CD14-positive monocyte (primary cell): ENCODE data around the gene NCOA7. TPM values are rescaled to one million over a fixed set of nuclear protein-coding genes. Genes with fewer than 3 reads are reported as not detected.

Experiments
- DNase-seq, 3 donors: peaks; one replicate each; pipeline ENCODE4 v3.0.0-alpha.2; 2011 to 2022
- H2AFZ ChIP-seq: 2 replicates; pipeline ENCODE4 v1.6.0; 2012; ENCODE audit warnings: mild to moderate bottlenecking, low read depth, low read length, inconsistent platforms; ENCODE audit not compliant: insufficient read depth, poor library complexity, severe bottlenecking
- H3K27ac ChIP-seq, 2 donors: 1 replicate in 1 of 2; 2 replicates in 1 of 2; pipeline ENCODE4 v1.5.1; 2012 to 2013; ENCODE audit warnings: low read length in 2 of 2, control low read depth in 1 of 2, inconsistent platforms in 1 of 2, low read depth in 1 of 2, mild to moderate bottlenecking in 1 of 2
- H3K27me3 ChIP-seq, 2 donors: one replicate each; pipeline versions ENCODE4 v1.6.0 to v1.6.1; 2011 to 2013; ENCODE audit warnings: low read length in 2 of 2; ENCODE audit not compliant: control insufficient read depth in 2 of 2, insufficient read depth in 2 of 2
- H3K36me3 ChIP-seq, 2 donors: replicated peaks in 1 of 2; 1 replicate in 1 of 2; 2 replicates in 1 of 2; pipeline versions ENCODE4 v1.5.1 to v1.6.1; 2012 to 2013; ENCODE audit warnings: low read length in 2 of 2, control low read depth in 1 of 2, inconsistent platforms in 1 of 2, mild to moderate bottlenecking in 1 of 2; ENCODE audit not compliant: insufficient read depth in 2 of 2, control insufficient read depth in 1 of 2
- H3K4me1 ChIP-seq, 2 donors: 1 replicate in 1 of 2; 2 replicates in 1 of 2; pipeline versions ENCODE4 v1.5.1 to v1.6.1; 2012 to 2013; ENCODE audit warnings: low read length in 2 of 2, control low read depth in 1 of 2, inconsistent platforms in 1 of 2, mild to moderate bottlenecking in 1 of 2, moderate library complexity in 1 of 2; ENCODE audit not compliant: insufficient read depth in 2 of 2, control insufficient read depth in 1 of 2
- H3K4me2 ChIP-seq: replicated peaks from 2 replicates; pipeline ENCODE3; 2012; ENCODE audit warnings: low read length, moderate library complexity, mild to moderate bottlenecking; ENCODE audit not compliant: poor library complexity, severe bottlenecking; ENCODE audit errors: extremely low read depth
- H3K4me3 ChIP-seq, 3 experiments: fragments of 200-600 bp in 1 of 3; sonication (generic) in 1 of 3; replicated peaks in 1 of 3; 1 replicate in 2 of 3; 2 replicates in 1 of 3; pipeline ENCODE4 v1.5.1; 2011 to 2013; ENCODE audit warnings: low read length in 3 of 3, mild to moderate bottlenecking in 3 of 3, control low read depth in 2 of 3, low read depth in 2 of 3, inconsistent platforms in 1 of 3, moderate library complexity in 1 of 3
- H3K79me2 ChIP-seq: 2 replicates; pipeline ENCODE4 v1.6.0; 2012; ENCODE audit warnings: mild to moderate bottlenecking, control low read depth, inconsistent platforms, low read length, moderate library complexity; ENCODE audit not compliant: insufficient read depth
- H3K9ac ChIP-seq: 2 replicates; pipeline ENCODE4 v1.6.0; 2017; ENCODE audit warnings: low read length, mild to moderate bottlenecking; ENCODE audit not compliant: insufficient read depth, poor library complexity, severe bottlenecking
- H3K9me3 ChIP-seq, 2 donors: replicated peaks in 1 of 2; 1 replicate in 1 of 2; 2 replicates in 1 of 2; pipeline versions ENCODE4 v1.5.1 to v1.6.1; 2012 to 2013; ENCODE audit warnings: low read length in 2 of 2, control low read depth in 1 of 2; ENCODE audit not compliant: control insufficient read depth in 1 of 2, insufficient read depth in 1 of 2
- H4K20me1 ChIP-seq: 2 replicates; pipeline ENCODE4 v1.6.0; 2012; ENCODE audit warnings: mild to moderate bottlenecking, low read length, control low read depth, moderate library complexity; ENCODE audit not compliant: insufficient read depth
- H3K27ac Mint-ChIP-seq, 7 donors: one replicate each; pipeline ENCODE4 v1.8.0; 2020; ENCODE audit warnings: mild to moderate bottlenecking in 7 of 7, mixed read lengths in 7 of 7, moderate library complexity in 6 of 7, inconsistent platforms in 2 of 7
- H3K27me3 Mint-ChIP-seq, 3 donors: one replicate each; pipeline ENCODE4 v1.8.0; 2021 to 2022; ENCODE audit warnings: low read depth in 3 of 3, mild to moderate bottlenecking in 3 of 3, mixed read lengths in 3 of 3, moderate library complexity in 3 of 3, inconsistent platforms in 1 of 3
- H3K36me3 Mint-ChIP-seq, 2 donors: one replicate each; pipeline ENCODE4 v1.8.0; 2020; ENCODE audit warnings: mixed read lengths in 2 of 2, inconsistent platforms in 1 of 2, mild to moderate bottlenecking in 1 of 2
- H3K4me1 Mint-ChIP-seq: one replicate; pipeline ENCODE4 v1.8.0; 2020; ENCODE audit warnings: mild to moderate bottlenecking, mixed read lengths
- H3K4me3 Mint-ChIP-seq, 2 donors: one replicate each; pipeline ENCODE4 v1.8.0; 2020; ENCODE audit warnings: mild to moderate bottlenecking in 2 of 2, mixed read lengths in 2 of 2, moderate library complexity in 1 of 2
- H3K9me3 Mint-ChIP-seq, 7 donors: one replicate each; pipeline ENCODE4 v1.8.0; 2020 to 2022; ENCODE audit warnings: mixed read lengths in 7 of 7, mild to moderate bottlenecking in 6 of 7, moderate library complexity in 6 of 7, inconsistent platforms in 2 of 7
- WGBS: methylation state at CpG from one replicate; pipeline ENCODE4 v1.1.5; 2013; ENCODE audit warnings: missing lambda C conversion rate; ENCODE audit not compliant: insufficient coverage; 5-methylcytosine and 5-hydroxymethylcytosine counted together
- intact Hi-C, 2 donors: fragments of 100-400 bp; cut with micrococcal nuclease; formaldehyde crosslinking; loops; one replicate each; pipeline versions ENCODE4 v1.15.0 to v1.15.1; 2023
- polyA plus RNA-seq, 3 donors: library from polyadenylated mRNA; depleted of rRNA in 1 of 3; unstranded in 2 of 3; stranded (reverse) in 1 of 3; fragments of 300-500 nt in 2 of 3; fragments of >200 nt in 1 of 3; fragmentation: Illumina TruSeq in 2 of 3; gene quantifications; 1 replicate in 2 of 3; 2 replicates in 1 of 3; pipeline ENCODE4 v1.2.3, GENCODE V29; 2012 to 2021
- TF ChIP-seq, protein P1 (sequence below): fragments of 200-600 bp; IDR thresholded peaks from one replicate; pipeline ENCODE4 v1.8.0; 2022; ENCODE audit warnings: antibody characterized with exemption, mild to moderate bottlenecking

The NCOA7 gene
- polyA plus RNA-seq, 3 donors: 8.3 to 21.9 (median 11.2) TPM

DNA sequence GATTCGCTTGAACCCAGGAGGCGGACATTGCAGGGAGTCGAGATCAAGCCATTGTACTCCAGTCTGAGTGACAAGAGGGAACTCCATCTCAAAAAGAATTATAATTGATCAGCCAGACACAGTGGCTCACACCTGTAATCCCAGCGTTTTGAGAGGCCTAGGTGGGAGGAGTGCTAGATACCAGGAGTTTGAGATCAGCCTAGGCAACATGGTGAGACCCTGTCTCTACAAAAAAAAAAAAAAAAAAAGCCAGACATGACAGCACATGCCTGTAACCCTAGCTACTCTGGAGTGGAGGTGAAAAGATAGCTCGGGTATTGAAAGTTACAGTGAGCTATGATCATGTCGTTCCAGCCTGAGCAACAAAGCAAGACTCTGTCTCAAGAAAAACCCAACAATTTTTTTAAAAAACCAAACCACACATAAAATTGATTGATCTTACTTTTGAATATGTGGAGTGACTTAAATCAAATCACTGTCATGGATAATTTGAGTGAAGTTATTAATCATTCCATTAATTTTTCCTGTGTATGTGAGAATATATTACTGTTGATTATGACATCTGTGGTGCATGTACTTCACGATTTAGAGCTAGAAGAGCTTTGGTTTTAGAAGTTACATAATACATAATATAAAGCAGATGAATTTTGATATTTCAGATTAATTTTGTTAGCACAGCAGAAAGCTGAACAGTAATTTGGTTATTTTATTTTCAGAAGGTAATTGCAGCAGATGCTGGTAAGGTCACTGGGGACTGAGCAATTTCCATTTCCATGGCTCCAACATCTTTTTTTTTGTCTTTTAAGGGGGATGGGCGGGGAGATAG, 34.4 kb downstream of the NCOA7 start:
- Mint-ChIP-seq H3K27ac (no peak overlapping the region), H3K4me1 (peaks cover 26% of the 10 kb centered on the region), H3K9me3 (peaks cover 0 to 2% (median 0%) of the 10 kb centered on the region in 7 donors), H3K27me3 (peaks cover 0 to 2% (median 2%) of the 10 kb centered on the region in 3 donors), H3K36me3 (peaks cover 15 to 20% of the 10 kb centered on the region in 2 donors), H3K4me3 (no peak overlapping the region)
- no peak overlapping the region for H3K9ac ChIP-seq
- WGBS: no CpG with 5 or more reads among the region's 8 CpGs
- H4K20me1 ChIP-seq: no peaks in the 10 kb centered on the region
- TF ChIP-seq, protein P1, sequence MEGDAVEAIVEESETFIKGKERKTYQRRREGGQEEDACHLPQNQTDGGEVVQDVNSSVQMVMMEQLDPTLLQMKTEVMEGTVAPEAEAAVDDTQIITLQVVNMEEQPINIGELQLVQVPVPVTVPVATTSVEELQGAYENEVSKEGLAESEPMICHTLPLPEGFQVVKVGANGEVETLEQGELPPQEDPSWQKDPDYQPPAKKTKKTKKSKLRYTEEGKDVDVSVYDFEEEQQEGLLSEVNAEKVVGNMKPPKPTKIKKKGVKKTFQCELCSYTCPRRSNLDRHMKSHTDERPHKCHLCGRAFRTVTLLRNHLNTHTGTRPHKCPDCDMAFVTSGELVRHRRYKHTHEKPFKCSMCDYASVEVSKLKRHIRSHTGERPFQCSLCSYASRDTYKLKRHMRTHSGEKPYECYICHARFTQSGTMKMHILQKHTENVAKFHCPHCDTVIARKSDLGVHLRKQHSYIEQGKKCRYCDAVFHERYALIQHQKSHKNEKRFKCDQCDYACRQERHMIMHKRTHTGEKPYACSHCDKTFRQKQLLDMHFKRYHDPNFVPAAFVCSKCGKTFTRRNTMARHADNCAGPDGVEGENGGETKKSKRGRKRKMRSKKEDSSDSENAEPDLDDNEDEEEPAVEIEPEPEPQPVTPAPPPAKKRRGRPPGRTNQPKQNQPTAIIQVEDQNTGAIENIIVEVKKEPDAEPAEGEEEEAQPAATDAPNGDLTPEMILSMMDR: no peak
- H3K4me2 ChIP-seq: no peak overlapping the region
- H3K4me1 ChIP-seq: peaks cover 17 to 18% of the 10 kb centered on the region in 2 donors
- H3K79me2 ChIP-seq: peaks cover 4% of the 10 kb centered on the region
- no peak overlapping the region for H2AFZ ChIP-seq
- peaks cover 0 to 9% of the 10 kb centered on the region in 2 donors for H3K36me3 ChIP-seq
- H3K9me3 ChIP-seq: no peaks in the 10 kb centered on the region
- intact Hi-C loops: no loop called here
- no peaks in the 10 kb centered on the region for H3K27me3 ChIP-seq
- no peak overlapping the region for H3K27ac ChIP-seq
- DNase-seq: no peak
- H3K4me3 ChIP-seq: no peak overlapping the region

DNA sequence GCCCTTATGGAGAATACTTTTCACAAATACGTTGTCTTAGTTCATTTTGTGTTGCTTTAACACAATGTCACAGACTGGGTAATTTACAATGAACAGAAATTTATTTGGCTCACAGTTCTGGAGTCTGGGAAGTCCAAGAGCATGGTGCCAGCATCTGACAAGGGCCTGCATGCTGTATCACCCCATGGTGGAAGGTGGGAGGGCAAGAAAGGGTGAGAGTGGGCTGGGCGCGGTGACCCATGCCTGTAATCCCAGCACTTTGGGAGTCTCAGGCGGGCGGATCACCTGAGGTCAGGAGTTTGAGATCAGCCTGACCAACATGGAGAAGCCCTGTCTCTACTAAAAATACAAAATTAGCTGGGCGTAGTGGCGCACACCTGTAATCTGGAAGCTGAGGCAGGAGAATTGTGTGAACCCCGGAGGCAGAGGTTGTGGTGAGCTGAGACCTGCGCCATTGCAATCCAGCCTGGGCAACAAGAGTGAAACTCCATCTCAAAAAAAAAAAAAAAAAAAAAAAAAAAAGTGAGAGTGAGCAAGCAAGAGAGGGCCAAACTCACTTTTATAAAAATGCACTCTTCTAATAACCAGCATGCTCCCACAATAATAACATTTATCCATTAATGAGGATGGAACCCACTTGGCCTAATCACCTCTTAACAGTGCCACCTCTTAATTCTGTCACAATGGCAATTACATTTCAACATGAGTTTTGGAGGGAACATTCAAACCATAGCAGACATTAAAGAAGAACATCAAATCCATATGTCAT, 36.1 kb downstream of the NCOA7 start:
- Histone ChIP-seq H3K9me3 (no peaks in the 10 kb centered on the region), H3K9ac (no peak overlapping the region), H4K20me1 (no peaks in the 10 kb centered on the region), H2AFZ (no peak overlapping the region), H3K36me3 (no peaks in the 10 kb centered on the region), H3K27ac (peak overlapping the region in 1 of 2 donors; percentile 27), H3K4me1 (peaks cover 24 to 29% of the 10 kb centered on the region in 2 donors), H3K4me3 (no peak overlapping the region), H3K27me3 (no peaks in the 10 kb centered on the region), H3K4me2 (no peak overlapping the region), H3K79me2 (peaks cover 10% of the 10 kb centered on the region)
- H3K36me3 Mint-ChIP-seq: peaks cover 4 to 11% of the 10 kb centered on the region in 2 donors
- 100% methylated on average over 3 of the region's 9 CpGs for WGBS
- DNase-seq: no peak
- intact Hi-C loops: no loop called here
- peaks cover 37% of the 10 kb centered on the region for H3K4me1 Mint-ChIP-seq
- no peak overlapping the region for H3K4me3 Mint-ChIP-seq
- TF ChIP-seq, protein P1: no peak
- H3K27me3 Mint-ChIP-seq: peaks cover 0 to 4% (median 2%) of the 10 kb centered on the region in 3 donors
- peak overlapping the region in 3 of 7 donors; percentile 9 to 83 (median 72) for H3K27ac Mint-ChIP-seq
- H3K9me3 Mint-ChIP-seq: peaks cover 0 to 2% (median 0%) of the 10 kb centered on the region in 7 donors
